Fibroblast of peridontal ligament (primary cell): ENCODE measurements around the gene PNMT.
A peak's percentile ranks its signal among the peaks of the same experiment; 100 is the strongest.
"Not testable (repeated sequence)": the region's sequence is repeated elsewhere in the genome, so short reads cannot be mapped to it uniquely, and the experiment has no call there.

Source experiments
- DNase-seq: peaks from one replicate; pipeline ENCODE4 v3.0.0-alpha.2; 2010; ENCODE audit errors: extremely low read depth

PNMT gene

GRCh38 chr17:39687546-39688474 lies 19.6 kb downstream of the PNMT start, which contains the start of gene PGAP3:
TSS of gene PGAP3 (minus strand) at chr17:39688057. CDS start at chr17:39688014, 43 bp downstream.
- DNase-seq: peak; percentile 84

- DNase-seq: peak; percentile 12
Measured at GRCh38 chr17:39688475-39688835, 20.2 kb downstream of the PNMT start.

DNA sequence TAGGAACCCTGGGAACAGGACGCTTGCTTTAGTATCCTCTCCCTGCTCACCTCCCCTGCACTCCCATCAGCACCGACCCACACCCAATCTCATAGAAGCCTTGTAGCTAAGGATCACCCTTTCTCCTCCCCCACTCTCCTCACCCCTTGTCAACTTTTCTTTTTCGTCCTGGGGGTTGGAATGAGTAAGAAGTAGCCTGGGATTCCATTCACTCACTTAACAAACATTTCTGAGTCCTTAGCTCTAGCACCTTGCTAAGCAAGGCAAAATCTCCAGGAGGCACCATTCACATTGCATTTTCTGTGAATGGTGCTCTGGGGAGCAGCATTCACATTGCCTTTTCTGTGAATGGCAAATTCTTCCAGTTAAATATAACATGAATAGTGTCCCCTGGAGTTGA lies 20.7 kb downstream of the PNMT start:
- no peak for DNase-seq

GRCh38 chr17:39694593-39694992 lies 26.3 kb downstream of the PNMT start:
- no peak for DNase-seq

GRCh38 chr17:39695089-39695474 lies 26.8 kb downstream of the PNMT start:
- DNase-seq: no peak

DNA sequence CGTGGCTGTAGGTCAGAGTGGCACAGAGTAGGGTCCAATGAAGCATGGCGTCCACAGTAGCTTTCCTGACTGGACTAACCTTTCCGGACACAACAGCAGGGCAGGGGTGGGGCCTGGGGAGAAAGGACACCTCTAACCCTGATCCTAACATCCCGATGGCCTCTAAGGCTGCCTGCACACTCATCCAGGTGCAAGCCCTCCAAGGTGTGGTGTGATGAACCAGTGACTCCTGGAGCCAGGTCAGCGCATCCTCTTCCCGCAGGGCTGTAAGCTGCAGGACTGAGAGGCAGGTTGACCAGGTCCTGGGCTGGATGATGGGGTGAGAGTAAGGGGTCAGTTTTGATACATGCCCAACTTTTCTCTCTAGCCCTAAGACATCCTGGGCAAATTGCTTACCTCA lies 28.5 kb downstream of the PNMT start:
- no peak for DNase-seq

DNA sequence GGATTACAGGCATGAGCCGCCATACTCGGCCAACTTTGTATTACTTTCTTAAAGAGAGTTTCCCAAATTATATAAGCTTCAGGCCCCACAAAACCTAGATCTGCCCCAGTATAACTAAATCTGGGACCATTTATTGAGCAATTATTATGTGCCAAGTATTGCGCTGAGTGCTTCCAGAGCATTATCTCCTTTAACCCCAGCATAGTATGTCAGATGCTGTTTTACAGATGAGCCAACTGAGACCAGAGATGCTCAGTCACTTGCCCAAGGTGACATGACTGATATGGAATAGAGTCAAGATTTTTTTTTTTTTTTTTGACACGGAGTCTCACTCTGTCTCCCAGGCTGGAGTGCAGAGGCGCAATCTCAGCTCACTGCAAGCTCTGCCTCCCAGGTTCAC lies 29.7 kb downstream of the PNMT start:
- DNase-seq: no peak

GRCh38 chr17:39699157-39699817 lies 31.0 kb downstream of the PNMT start:
- DNase-seq: not testable (repeated sequence)

- peak; percentile 73 for DNase-seq
Measured at GRCh38 chr17:39699818-39700147, 31.5 kb downstream of the PNMT start, which contains the start of gene ERBB2. TSS of gene ERBB2 (plus strand) at chr17:39700064. CDS start at chr17:39700239, 175 bp downstream.

- DNase-seq: peak; percentile 25
Measured at GRCh38 chr17:39700148-39700987, 32.1 kb downstream of the PNMT start.

GRCh38 chr17:39701012-39701783 lies 32.9 kb downstream of the PNMT start:
- no peak for DNase-seq

DNA sequence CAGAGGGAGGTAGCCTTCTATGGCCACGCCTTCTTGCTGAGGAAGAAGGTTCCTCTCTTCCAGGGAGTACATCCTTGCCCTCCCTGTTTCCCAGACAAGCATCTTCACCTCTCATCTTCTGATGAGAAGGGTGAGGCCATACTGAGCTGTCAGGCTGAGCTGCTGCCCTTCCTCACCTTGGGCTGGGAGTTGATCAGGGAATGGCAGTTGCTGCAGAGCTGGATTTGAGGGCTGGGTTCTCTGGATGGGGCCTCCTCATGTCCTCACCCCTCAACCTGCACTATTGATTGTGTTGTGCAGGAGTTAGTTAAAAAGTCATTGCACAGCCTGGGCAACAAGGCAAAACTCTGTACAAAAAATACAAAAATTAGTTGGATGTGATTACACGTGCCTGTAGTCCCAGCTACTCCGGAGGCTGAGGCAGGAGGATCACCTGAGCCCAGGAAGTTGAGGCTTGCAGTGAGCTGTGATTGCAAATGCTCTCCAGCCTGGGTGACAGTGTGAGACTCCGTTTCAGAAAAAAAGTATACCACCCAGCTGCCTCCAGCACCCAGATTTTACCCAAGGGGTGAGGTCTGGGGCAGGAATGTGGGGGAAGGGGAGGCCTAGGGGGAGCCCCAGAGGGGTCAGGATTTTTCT lies 33.6 kb downstream of the PNMT start:
- DNase-seq: no peak

GRCh38 chr17:39702901-39703893 lies 34.9 kb downstream of the PNMT start:
- no peak for DNase-seq

GRCh38 chr17:39703913-39704312 lies 35.7 kb downstream of the PNMT start:
- no peak for DNase-seq

- peak; percentile 53 for DNase-seq
Measured at GRCh38 chr17:39704821-39705551, 36.7 kb downstream of the PNMT start.

DNA sequence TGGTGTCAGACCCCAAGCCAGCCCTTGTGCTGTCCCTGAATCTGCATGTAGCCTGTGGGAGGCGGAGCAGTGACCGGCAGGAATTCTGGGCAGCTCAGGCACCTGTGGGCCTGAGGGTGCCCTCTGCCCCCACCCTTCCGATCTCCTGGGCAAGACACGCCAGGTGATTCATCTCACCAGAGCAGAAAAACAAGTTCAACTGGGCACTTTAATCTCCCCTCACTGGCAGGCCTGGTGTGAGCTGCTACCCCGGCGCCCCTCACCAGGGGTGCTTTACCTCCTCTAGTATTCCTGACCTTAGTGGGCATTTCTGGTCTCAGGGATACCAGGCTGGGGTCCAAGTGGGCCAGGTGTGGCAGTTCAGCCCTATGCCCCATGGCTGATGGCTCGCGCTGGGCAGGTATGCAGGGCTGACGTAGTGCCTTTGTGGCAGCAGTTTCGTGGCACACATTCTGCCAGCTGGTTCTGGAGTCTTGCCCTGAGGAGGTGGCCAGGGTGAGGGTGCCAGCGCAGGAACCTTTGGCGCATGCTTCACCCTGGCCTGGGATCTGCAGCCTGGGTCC lies 37.6 kb downstream of the PNMT start:
- DNase-seq: no peak

DNA sequence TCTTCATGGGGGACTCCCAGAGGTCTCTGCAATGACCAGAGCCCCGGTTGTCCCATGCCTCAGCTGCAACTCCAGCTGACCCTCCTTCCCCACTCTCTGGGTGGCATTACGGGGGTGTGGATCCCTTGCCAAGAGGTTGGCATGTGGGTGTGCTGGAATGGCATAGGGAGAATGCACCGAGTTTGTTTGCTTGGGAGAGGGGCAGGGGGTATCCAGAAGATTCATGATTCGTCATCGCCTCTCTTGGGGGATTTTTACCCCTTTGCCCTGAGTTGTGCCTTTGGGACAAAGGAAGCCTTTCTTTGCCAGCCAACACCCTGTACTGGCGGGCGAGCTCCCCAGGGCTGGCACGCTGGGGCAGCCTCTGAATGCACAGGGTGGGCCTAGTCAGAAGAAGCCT lies 38.1 kb downstream of the PNMT start:
- no peak for DNase-seq

DNA sequence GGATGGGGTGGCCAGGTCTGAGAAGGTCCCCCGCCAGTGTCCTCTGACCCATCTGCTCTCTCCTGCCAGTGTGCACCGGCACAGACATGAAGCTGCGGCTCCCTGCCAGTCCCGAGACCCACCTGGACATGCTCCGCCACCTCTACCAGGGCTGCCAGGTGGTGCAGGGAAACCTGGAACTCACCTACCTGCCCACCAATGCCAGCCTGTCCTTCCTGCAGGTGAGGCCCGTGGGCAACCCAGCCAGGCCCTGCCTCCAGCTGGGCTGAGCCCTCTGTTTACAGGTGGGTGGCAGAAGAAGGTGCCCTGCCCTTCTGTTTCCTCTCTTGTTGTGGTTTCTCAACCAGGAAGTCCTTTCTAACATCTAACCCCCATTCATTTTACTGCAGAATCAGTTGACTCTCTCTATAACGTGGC lies 38.7 kb downstream of the PNMT start:
- no peak for DNase-seq
